Measurements from ENCODE around the gene GAN.
"Not testable (repeated sequence)": the region's sequence is repeated elsewhere in the genome, so short reads cannot be mapped to it uniquely, and the experiment has no call there.

- not testable (repeated sequence) for TF ChIP-seq CTCF (IDR thresholded peaks at IDR 0.05; ENCODE audit: low read depth, low read length, poor library complexity, severe bottlenecking); EZH2phosphoT487 (IDR thresholded peaks at IDR 0.05; ENCODE audit: borderline replicate concordance, low read length)
Measured at GRCh38 chr16:81345172-81345571, 30.4 kb downstream of the GAN start.
